Colonic mucosa (tissue), 4 donors: ENCODE results near the gene SOX6. TPM values are rescaled to one million over a fixed set of nuclear protein-coding genes. Genes with fewer than 3 reads are reported as not detected.

Experiments used
- DNase-seq: peaks from one replicate; pipeline ENCODE4 v3.0.0-alpha.2; 2020
- H3K27ac ChIP-seq: fragments of 200-600 bp; one replicate; pipeline ENCODE4 v1.8.0; 2021
- H3K27me3 ChIP-seq: fragments of 200-600 bp; one replicate; pipeline ENCODE4 v1.8.0; 2021
- H3K36me3 ChIP-seq: fragments of 200-600 bp; one replicate; pipeline ENCODE4 v1.8.0; 2021
- H3K4me1 ChIP-seq: fragments of 200-600 bp; one replicate; pipeline ENCODE4 v1.8.0; 2021; ENCODE audit warnings: mild to moderate bottlenecking
- H3K4me3 ChIP-seq: fragments of 200-600 bp; one replicate; pipeline ENCODE4 v1.8.0; 2021
- H3K9ac ChIP-seq, 2 donors: one replicate each; pipeline ENCODE4 v1.7.0; 2013; ENCODE audit warnings: control low read depth in 2 of 2, low read depth in 2 of 2, low read length in 2 of 2
- H3K9me3 ChIP-seq: fragments of 200-600 bp; one replicate; pipeline ENCODE4 v1.8.0; 2021
- intact Hi-C: fragments of 100-400 bp; cut with DNase I; formaldehyde crosslinking; loops from one replicate; pipeline ENCODE4 v1.14.1; 2022
- total RNA-seq, 2 donors: library from RNA; stranded (reverse); fragmentation: NEBNext Ultra II Directional in 1 of 2; extraction: Animal tissue kit (Norgen Biotek cat#: 25700) in 1 of 2; gene quantifications; one replicate each; pipeline ENCODE4 v1.2.1, GENCODE V29; 2021
- TF ChIP-seq, protein P1 (sequence below): fragments of 200-600 bp; IDR thresholded peaks from one replicate; pipeline ENCODE4 v1.8.0; 2022; ENCODE audit warnings: antibody characterized with exemption, mild to moderate bottlenecking
- donor health status: healthy.
- donor health status: DM: no; HTN: no; CAD: no.
- donor health status: DM: no; HTN: no; CAD: no.

SOX6 gene
- total RNA-seq, 2 donors from 2014 or later: 2.1 to 3.0 TPM

DNA sequence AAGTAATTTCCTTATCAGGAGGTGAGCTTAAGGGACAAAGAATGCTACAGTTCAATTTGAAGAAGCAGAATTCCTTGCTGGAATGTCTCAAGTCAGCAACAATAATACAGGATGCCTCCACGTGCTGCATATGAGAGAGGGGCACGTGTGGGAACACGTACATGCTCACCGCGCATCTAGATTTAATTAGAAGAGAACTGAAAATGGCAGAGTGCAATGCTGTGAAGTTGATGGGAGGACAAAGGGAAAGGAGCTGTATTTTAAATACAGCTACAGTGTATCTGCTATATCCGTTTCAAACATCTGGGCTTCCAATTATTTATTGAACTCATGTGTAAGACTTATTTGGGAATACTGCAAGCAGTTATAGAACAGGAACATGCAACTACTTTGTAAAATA lies 328.7 kb downstream of the SOX6 start:
- no peaks in the 10 kb centered on the region for H3K27me3 ChIP-seq
- no peaks in the 10 kb centered on the region for H3K4me1 ChIP-seq
- no peak for DNase-seq
- H3K27ac ChIP-seq: no peak overlapping the region
- H3K36me3 ChIP-seq: no peaks in the 10 kb centered on the region
- TF ChIP-seq, protein P1, sequence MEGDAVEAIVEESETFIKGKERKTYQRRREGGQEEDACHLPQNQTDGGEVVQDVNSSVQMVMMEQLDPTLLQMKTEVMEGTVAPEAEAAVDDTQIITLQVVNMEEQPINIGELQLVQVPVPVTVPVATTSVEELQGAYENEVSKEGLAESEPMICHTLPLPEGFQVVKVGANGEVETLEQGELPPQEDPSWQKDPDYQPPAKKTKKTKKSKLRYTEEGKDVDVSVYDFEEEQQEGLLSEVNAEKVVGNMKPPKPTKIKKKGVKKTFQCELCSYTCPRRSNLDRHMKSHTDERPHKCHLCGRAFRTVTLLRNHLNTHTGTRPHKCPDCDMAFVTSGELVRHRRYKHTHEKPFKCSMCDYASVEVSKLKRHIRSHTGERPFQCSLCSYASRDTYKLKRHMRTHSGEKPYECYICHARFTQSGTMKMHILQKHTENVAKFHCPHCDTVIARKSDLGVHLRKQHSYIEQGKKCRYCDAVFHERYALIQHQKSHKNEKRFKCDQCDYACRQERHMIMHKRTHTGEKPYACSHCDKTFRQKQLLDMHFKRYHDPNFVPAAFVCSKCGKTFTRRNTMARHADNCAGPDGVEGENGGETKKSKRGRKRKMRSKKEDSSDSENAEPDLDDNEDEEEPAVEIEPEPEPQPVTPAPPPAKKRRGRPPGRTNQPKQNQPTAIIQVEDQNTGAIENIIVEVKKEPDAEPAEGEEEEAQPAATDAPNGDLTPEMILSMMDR: no peak
- intact Hi-C loops: no loop called here
- no peaks in the 10 kb centered on the region for H3K9me3 ChIP-seq
- H3K4me3 ChIP-seq: no peak overlapping the region
- no peak overlapping the region for H3K9ac ChIP-seq

GRCh38 chr11:16026849-16027248 lies 329.5 kb downstream of the SOX6 start:
- no peak overlapping the region for H3K4me3 ChIP-seq
- H3K36me3 ChIP-seq: no peaks in the 10 kb centered on the region
- H3K27ac ChIP-seq: no peak overlapping the region
- TF ChIP-seq, protein P1: no peak
- H3K9ac ChIP-seq: no peak overlapping the region
- intact Hi-C loops: no loop called here
- H3K27me3 ChIP-seq: no peaks in the 10 kb centered on the region
- H3K4me1 ChIP-seq: no peaks in the 10 kb centered on the region
- DNase-seq: no peak
- no peaks in the 10 kb centered on the region for H3K9me3 ChIP-seq

GRCh38 chr11:16018931-16019330 lies 337.4 kb downstream of the SOX6 start:
- TF ChIP-seq, protein P1: no peak
- Histone ChIP-seq H3K4me3 (no peak overlapping the region), H3K36me3 (no peaks in the 10 kb centered on the region), H3K27ac (no peak overlapping the region), H3K9me3 (no peaks in the 10 kb centered on the region), H3K27me3 (no peaks in the 10 kb centered on the region), H3K9ac (no peak overlapping the region), H3K4me1 (no peaks in the 10 kb centered on the region)
- intact Hi-C loops: no loop called here
- no peak for DNase-seq

- no peaks in the 10 kb centered on the region for H3K27me3 ChIP-seq
- no peaks in the 10 kb centered on the region for H3K4me1 ChIP-seq
- no peak overlapping the region for H3K9ac ChIP-seq
- no peak for DNase-seq
- H3K4me3 ChIP-seq: no peak overlapping the region
- intact Hi-C loops: no loop called here
- TF ChIP-seq, protein P1: no peak
- no peak overlapping the region for H3K27ac ChIP-seq
- H3K36me3 ChIP-seq: no peaks in the 10 kb centered on the region
- no peaks in the 10 kb centered on the region for H3K9me3 ChIP-seq
These were observed 339.9 kb downstream of the SOX6 start for GRCh38 chr11:16016468-16016829.

DNA sequence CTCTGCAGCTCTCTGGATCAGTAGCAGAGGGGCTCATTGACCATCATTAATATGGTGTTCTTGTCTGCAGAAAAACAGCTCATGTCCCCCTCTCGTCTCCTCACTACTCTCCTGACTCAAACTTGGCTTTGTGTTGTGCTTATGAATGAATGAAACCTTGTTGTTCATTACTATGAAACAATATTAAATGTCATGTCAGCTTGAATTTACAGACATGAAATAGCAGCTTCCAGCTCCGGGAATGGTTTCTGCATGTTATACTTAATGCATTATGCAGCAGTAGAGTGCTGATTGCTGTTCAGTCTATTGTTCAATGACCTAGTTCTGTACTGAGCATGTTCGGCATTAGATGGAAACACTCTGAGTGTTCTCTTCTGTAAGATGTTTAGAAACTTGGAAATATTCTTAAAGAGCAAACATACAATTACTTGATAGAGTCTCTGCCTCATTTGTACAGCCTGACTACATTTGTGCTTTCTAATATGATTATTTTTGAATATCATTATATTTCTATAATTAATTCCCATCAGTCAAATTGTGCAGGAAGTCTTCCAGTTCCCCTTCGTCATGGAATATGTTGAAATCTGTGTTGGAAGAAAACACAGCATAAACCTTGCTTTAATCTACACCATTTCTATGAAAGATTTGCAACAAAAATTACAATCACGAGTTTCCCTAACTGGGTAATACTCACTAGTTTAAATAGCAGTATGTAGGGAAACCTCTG lies 340.4 kb downstream of the SOX6 start:
- no peak overlapping the region for H3K9ac ChIP-seq
- intact Hi-C loops: no loop called here
- TF ChIP-seq, protein P1: no peak
- DNase-seq: no peak
- H3K4me1 ChIP-seq: no peaks in the 10 kb centered on the region
- H3K4me3 ChIP-seq: no peak overlapping the region
- no peaks in the 10 kb centered on the region for H3K27me3 ChIP-seq
- H3K36me3 ChIP-seq: no peaks in the 10 kb centered on the region
- H3K27ac ChIP-seq: no peak overlapping the region
- no peaks in the 10 kb centered on the region for H3K9me3 ChIP-seq
